ENCODE measurements around the gene XPR1. TPM values are rescaled to one million over a fixed set of nuclear protein-coding genes. Genes with fewer than 3 reads are reported as not detected.

The XPR1 gene
- total RNA-seq, 1 donor from 2014 or later = 62.1 TPM

GRCh38 chr1:180902541-180902940, 270.7 kb downstream of the XPR1 start:
- Mint-ChIP-seq H3K36me3 (ENCODE audit: unreplicated experiment) (no peaks in the 10 kb centered on the region), H3K9me3 (ENCODE audit: unreplicated experiment) (peaks cover 6% of the 10 kb centered on the region), H3K4me3 (ENCODE audit: unreplicated experiment) (no peak overlapping the region), H3K27me3 (ENCODE audit: unreplicated experiment) (peaks cover 3% of the 10 kb centered on the region), H3K4me1 (ENCODE audit: low read depth, unreplicated experiment) (peaks cover 21% of the 10 kb centered on the region), H3K27ac (ENCODE audit: unreplicated experiment) (no peak overlapping the region)
- TF ChIP-seq, protein P1, sequence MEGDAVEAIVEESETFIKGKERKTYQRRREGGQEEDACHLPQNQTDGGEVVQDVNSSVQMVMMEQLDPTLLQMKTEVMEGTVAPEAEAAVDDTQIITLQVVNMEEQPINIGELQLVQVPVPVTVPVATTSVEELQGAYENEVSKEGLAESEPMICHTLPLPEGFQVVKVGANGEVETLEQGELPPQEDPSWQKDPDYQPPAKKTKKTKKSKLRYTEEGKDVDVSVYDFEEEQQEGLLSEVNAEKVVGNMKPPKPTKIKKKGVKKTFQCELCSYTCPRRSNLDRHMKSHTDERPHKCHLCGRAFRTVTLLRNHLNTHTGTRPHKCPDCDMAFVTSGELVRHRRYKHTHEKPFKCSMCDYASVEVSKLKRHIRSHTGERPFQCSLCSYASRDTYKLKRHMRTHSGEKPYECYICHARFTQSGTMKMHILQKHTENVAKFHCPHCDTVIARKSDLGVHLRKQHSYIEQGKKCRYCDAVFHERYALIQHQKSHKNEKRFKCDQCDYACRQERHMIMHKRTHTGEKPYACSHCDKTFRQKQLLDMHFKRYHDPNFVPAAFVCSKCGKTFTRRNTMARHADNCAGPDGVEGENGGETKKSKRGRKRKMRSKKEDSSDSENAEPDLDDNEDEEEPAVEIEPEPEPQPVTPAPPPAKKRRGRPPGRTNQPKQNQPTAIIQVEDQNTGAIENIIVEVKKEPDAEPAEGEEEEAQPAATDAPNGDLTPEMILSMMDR (IDR thresholded peaks at IDR 0.05; ENCODE audit: partially characterized antibody, unreplicated experiment) = no peak
- DNase-seq = no peak

GRCh38 chr1:180905927-180906326, 274.1 kb downstream of the XPR1 start:
- peaks cover 2% of the 10 kb centered on the region for H3K27me3 Mint-ChIP-seq (ENCODE audit: unreplicated experiment)
- H3K4me1 Mint-ChIP-seq (ENCODE audit: low read depth, unreplicated experiment) = no peaks in the 10 kb centered on the region
- no peak for DNase-seq
- H3K9me3 Mint-ChIP-seq (ENCODE audit: unreplicated experiment) = no peaks in the 10 kb centered on the region
- H3K27ac Mint-ChIP-seq (ENCODE audit: unreplicated experiment) = no peak overlapping the region
- H3K4me3 Mint-ChIP-seq (ENCODE audit: unreplicated experiment) = no peak overlapping the region
- H3K36me3 Mint-ChIP-seq (ENCODE audit: unreplicated experiment) = no peaks in the 10 kb centered on the region
- TF ChIP-seq, protein P1 (IDR thresholded peaks at IDR 0.05; ENCODE audit: partially characterized antibody, unreplicated experiment) = no peak

DNA sequence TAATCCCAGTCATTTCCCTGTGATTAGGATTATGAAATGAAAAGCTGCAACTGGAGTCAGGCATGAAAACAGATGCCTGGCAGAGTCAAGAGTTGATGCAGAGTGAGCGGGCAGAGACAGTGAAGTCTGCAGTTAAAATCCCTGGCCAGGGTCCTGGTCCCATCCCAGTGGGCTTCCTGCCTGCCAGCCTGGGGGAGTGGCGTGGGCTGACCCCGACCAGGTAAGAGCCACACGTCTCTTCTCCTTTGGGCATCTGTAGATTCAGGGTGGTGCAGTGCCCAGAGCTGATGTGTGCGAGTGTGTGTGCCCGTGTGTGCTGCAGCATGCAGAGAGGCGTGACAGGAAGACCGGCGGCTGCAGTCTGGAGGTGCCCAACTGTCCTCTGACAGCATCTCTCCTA, 274.7 kb downstream of the XPR1 start:
- no peaks in the 10 kb centered on the region for H3K9me3 Mint-ChIP-seq (ENCODE audit: unreplicated experiment)
- TF ChIP-seq, protein P1 (IDR thresholded peaks at IDR 0.05; ENCODE audit: partially characterized antibody, unreplicated experiment) = no peak
- DNase-seq = no peak
- H3K36me3 Mint-ChIP-seq (ENCODE audit: unreplicated experiment) = no peaks in the 10 kb centered on the region
- H3K4me1 Mint-ChIP-seq (ENCODE audit: low read depth, unreplicated experiment) = peaks cover 1% of the 10 kb centered on the region
- no peak overlapping the region for H3K4me3 Mint-ChIP-seq (ENCODE audit: unreplicated experiment)
- H3K27ac Mint-ChIP-seq (ENCODE audit: unreplicated experiment) = no peak overlapping the region
- peaks cover 2% of the 10 kb centered on the region for H3K27me3 Mint-ChIP-seq (ENCODE audit: unreplicated experiment)

- H3K36me3 Mint-ChIP-seq (ENCODE audit: unreplicated experiment) = no peaks in the 10 kb centered on the region
- TF ChIP-seq, protein P1 (IDR thresholded peaks at IDR 0.05; ENCODE audit: partially characterized antibody, unreplicated experiment) = no peak
- DNase-seq = no peak
- no peak overlapping the region for H3K4me3 Mint-ChIP-seq (ENCODE audit: unreplicated experiment)
- H3K27ac Mint-ChIP-seq (ENCODE audit: unreplicated experiment) = no peak overlapping the region
- H3K27me3 Mint-ChIP-seq (ENCODE audit: unreplicated experiment) = peaks cover 2% of the 10 kb centered on the region
- peaks cover 5% of the 10 kb centered on the region for H3K4me1 Mint-ChIP-seq (ENCODE audit: low read depth, unreplicated experiment)
- peaks cover 1% of the 10 kb centered on the region for H3K9me3 Mint-ChIP-seq (ENCODE audit: unreplicated experiment)
Observed at GRCh38 chr1:180907313-180908055, 275.7 kb downstream of the XPR1 start.

- no peaks in the 10 kb centered on the region for H3K36me3 Mint-ChIP-seq (ENCODE audit: unreplicated experiment)
- peaks cover 5% of the 10 kb centered on the region for H3K4me1 Mint-ChIP-seq (ENCODE audit: low read depth, unreplicated experiment)
- DNase-seq = no peak
- no peak overlapping the region for H3K4me3 Mint-ChIP-seq (ENCODE audit: unreplicated experiment)
- H3K9me3 Mint-ChIP-seq (ENCODE audit: unreplicated experiment) = peaks cover 1% of the 10 kb centered on the region
- H3K27me3 Mint-ChIP-seq (ENCODE audit: unreplicated experiment) = peaks cover 2% of the 10 kb centered on the region
- TF ChIP-seq, protein P1 (IDR thresholded peaks at IDR 0.05; ENCODE audit: partially characterized antibody, unreplicated experiment) = no peak
- H3K27ac Mint-ChIP-seq (ENCODE audit: unreplicated experiment) = no peak overlapping the region
Observed at GRCh38 chr1:180908074-180908765, 276.4 kb downstream of the XPR1 start.
